PFSK-1 (cell line): ENCODE results near the gene SLC6A17.

Experiments
- FOXP2 ChIP-seq: optimal IDR thresholded peaks from 2 replicates; pipeline ENCODE3; 2011; ENCODE audit warnings: borderline replicate concordance, control low read depth, inconsistent platforms; ENCODE audit not compliant: insufficient read depth; ENCODE audit errors: extremely low read length, extremely low read depth
- POLR2AphosphoS5 ChIP-seq: IDR thresholded peaks from 2 replicates; pipeline ENCODE4 v1.6.1; 2012; ENCODE audit warnings: low read depth, mild to moderate bottlenecking, control low read depth, low read length, moderate library complexity
- SIN3A ChIP-seq: IDR thresholded peaks from 2 replicates; pipeline ENCODE4 v1.6.1; 2012; ENCODE audit warnings: mild to moderate bottlenecking, low read length, moderate library complexity, borderline replicate concordance; ENCODE audit not compliant: insufficient read depth
- TAF1 ChIP-seq: IDR thresholded peaks from 2 replicates; pipeline ENCODE4 v1.6.1; 2012; ENCODE audit warnings: low read length, control low read depth, borderline replicate concordance; ENCODE audit not compliant: insufficient read depth
- TF ChIP-seq, protein P1 (sequence below), 2 experiments: IDR thresholded peaks; 2 replicates each; pipeline versions ENCODE4 v1.6.1 to v1.8.0; 2011 to 2012; ENCODE audit warnings: low read depth in 2 of 2, low read length in 2 of 2, control low read depth in 1 of 2, inconsistent platforms in 1 of 2, mild to moderate bottlenecking in 1 of 2, moderate library complexity in 1 of 2; ENCODE audit not compliant: insufficient read depth in 1 of 2

Gene SLC6A17

DNA sequence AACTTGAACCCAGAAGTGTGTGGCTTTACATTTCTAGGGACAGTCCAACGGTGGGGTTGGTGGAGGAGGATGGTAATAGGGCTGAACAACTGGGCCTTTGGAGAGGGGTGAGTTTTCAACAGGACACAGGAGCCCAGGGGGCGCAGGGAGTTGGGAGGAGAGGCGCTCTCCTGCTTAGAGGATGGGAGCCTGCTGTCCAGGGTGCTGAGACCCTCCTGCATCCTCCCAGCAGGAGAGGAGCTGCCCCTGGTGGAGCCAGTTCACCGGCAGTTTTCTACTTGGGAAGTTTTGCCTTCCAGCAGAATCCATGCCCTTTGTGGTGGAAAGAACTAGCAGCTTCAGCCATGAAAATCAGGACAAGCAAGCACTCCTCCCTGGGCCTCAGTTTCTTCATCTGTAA lies 68.4 kb downstream of the SLC6A17 start:
- TF ChIP-seq, protein P1, sequence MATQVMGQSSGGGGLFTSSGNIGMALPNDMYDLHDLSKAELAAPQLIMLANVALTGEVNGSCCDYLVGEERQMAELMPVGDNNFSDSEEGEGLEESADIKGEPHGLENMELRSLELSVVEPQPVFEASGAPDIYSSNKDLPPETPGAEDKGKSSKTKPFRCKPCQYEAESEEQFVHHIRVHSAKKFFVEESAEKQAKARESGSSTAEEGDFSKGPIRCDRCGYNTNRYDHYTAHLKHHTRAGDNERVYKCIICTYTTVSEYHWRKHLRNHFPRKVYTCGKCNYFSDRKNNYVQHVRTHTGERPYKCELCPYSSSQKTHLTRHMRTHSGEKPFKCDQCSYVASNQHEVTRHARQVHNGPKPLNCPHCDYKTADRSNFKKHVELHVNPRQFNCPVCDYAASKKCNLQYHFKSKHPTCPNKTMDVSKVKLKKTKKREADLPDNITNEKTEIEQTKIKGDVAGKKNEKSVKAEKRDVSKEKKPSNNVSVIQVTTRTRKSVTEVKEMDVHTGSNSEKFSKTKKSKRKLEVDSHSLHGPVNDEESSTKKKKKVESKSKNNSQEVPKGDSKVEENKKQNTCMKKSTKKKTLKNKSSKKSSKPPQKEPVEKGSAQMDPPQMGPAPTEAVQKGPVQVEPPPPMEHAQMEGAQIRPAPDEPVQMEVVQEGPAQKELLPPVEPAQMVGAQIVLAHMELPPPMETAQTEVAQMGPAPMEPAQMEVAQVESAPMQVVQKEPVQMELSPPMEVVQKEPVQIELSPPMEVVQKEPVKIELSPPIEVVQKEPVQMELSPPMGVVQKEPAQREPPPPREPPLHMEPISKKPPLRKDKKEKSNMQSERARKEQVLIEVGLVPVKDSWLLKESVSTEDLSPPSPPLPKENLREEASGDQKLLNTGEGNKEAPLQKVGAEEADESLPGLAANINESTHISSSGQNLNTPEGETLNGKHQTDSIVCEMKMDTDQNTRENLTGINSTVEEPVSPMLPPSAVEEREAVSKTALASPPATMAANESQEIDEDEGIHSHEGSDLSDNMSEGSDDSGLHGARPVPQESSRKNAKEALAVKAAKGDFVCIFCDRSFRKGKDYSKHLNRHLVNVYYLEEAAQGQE (IDR thresholded peaks at IDR 0.05; ENCODE audit: insufficient read depth in 1 of 2, low read depth in 2 of 2, low read length in 2 of 2), result peak; percentile 85 to 92
- no peak for TF ChIP-seq FOXP2

DNA sequence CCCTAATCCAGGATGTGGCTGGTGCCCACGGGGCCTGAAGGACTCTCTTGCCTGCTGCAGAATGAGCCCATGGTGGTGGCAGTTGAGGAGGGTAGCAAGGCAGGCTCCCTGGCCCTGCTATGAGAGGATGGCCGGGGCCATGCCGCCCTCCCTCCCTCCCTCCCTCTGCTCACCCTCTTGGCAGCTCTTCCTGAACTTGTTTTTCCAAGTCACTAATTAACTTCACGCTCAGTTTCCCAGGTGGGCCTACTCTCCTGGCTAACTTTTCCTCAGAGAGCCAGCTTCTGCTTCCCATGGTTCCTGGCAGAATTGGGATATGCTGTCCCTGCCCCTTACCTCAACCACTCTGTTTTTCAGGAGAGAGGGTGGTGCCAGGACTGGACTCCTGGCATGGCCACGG lies 70.0 kb downstream of the SLC6A17 start:
- TF ChIP-seq, protein P1 (IDR thresholded peaks at IDR 0.05; ENCODE audit: insufficient read depth in 1 of 2, low read depth in 2 of 2, low read length in 2 of 2), result no peak
- no peak for TF ChIP-seq SIN3A
- no peak for TF ChIP-seq POLR2AphosphoS5
- no peak for TF ChIP-seq TAF1
- TF ChIP-seq FOXP2, result no peak

DNA sequence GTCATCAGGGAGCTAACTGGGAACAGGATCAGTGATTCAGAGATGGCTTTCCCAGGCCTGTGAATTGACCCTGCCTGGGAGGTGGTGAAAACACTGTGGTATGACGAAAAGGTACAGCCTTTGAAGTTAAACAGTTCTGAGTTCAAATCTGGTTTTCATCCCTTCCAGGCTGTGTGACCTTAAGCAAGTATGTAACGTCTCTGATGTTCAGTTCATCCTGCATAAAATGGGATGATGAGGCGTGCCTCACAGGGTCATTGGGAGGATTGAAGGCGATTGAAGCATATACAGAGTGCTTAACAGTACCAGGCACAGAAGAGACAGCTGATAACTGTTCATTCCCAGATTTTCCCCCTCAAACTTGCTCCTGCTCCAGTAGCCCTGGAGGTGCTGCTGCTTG lies 70.8 kb downstream of the SLC6A17 start:
- TF ChIP-seq, protein P1 (IDR thresholded peaks at IDR 0.05; ENCODE audit: insufficient read depth in 1 of 2, low read depth in 2 of 2, low read length in 2 of 2), result no peak
- TF ChIP-seq FOXP2 (no peak), SIN3A (no peak), TAF1 (no peak)

DNA sequence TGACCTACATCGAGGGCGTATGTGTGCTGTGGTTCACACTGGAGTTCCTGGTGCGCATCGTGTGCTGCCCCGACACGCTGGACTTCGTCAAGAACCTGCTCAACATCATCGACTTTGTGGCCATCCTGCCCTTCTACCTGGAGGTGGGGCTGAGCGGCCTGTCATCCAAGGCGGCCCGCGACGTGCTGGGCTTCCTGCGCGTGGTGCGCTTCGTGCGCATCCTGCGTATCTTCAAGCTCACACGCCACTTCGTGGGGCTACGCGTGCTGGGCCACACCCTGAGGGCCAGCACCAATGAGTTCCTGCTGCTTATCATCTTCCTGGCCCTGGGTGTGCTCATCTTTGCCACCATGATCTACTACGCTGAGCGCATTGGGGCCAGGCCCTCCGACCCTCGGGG lies 72.8 kb downstream of the SLC6A17 start:
- TF ChIP-seq POLR2AphosphoS5, result no peak
- TF ChIP-seq TAF1, result no peak
- TF ChIP-seq FOXP2, result no peak
- TF ChIP-seq, protein P1 (IDR thresholded peaks at IDR 0.05; ENCODE audit: insufficient read depth in 1 of 2, low read depth in 2 of 2, low read length in 2 of 2), result no peak
- TF ChIP-seq SIN3A, result no peak

DNA sequence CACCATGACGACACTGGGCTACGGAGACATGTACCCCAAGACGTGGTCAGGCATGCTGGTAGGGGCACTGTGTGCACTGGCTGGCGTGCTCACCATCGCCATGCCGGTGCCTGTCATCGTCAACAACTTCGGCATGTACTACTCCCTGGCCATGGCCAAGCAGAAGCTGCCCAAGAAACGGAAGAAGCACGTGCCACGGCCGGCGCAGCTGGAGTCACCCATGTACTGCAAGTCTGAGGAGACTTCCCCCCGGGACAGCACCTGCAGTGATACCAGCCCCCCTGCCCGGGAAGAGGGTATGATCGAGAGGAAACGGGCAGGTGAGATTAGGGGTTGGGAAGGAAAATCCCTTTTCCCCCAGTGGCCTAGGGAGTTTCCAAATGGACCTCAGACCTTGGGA lies 73.3 kb downstream of the SLC6A17 start:
- TF ChIP-seq, protein P1 (IDR thresholded peaks at IDR 0.05; ENCODE audit: insufficient read depth in 1 of 2, low read depth in 2 of 2, low read length in 2 of 2), result no peak
- TF ChIP-seq TAF1, result no peak
- TF ChIP-seq SIN3A, result no peak
- no peak for TF ChIP-seq POLR2AphosphoS5
- TF ChIP-seq FOXP2, result no peak
